ENCODE data around the gene SERPINB8.

Gene SERPINB8

GRCh38 chr18:64019922-64020756, 50.3 kb downstream of the SERPINB8 start:
- H3K36me3 ChIP-seq (ENCODE audit: control insufficient read depth, low read length), result no peaks in the 10 kb centered on the region
- no peaks in the 10 kb centered on the region for H3F3A ChIP-seq (ENCODE audit: control insufficient read depth, insufficient read depth)
- no peaks in the 10 kb centered on the region for H4K20me1 ChIP-seq (ENCODE audit: control insufficient read depth, insufficient read depth, low read depth, low read length)
- no peak overlapping the region for H3K4me3 ChIP-seq (ENCODE audit: low read length)
- H3K9me3 ChIP-seq (ENCODE audit: control insufficient read depth, insufficient read depth, low read length), result no peaks in the 10 kb centered on the region
- H3K4me2 ChIP-seq (ENCODE audit: low read length), result no peak overlapping the region
- H3K27me3 ChIP-seq (ENCODE audit: control insufficient read depth, low read length), result 0 out of 2 replicates have a peak, but pooled peaks cover 3% of the 10 kb centered on the region
- H3K4me1 ChIP-seq (ENCODE audit: control insufficient read depth, low read length), result no peaks in the 10 kb centered on the region
- no peaks in the 10 kb centered on the region for H3K9me2 ChIP-seq (replicated peaks; ENCODE audit: control insufficient read depth, low read length)
- TF ChIP-seq EZH2phosphoT487 (IDR thresholded peaks at IDR 0.05; ENCODE audit: borderline replicate concordance, low read length) (no peak), CTCF (IDR thresholded peaks at IDR 0.05; ENCODE audit: low read depth, low read length, poor library complexity, severe bottlenecking) (no peak)
- no peak overlapping the region for H3K27ac ChIP-seq (ENCODE audit: low read depth, low read length)
- no peaks in the 10 kb centered on the region for H3K79me2 ChIP-seq (ENCODE audit: control insufficient read depth, low read length)

DNA sequence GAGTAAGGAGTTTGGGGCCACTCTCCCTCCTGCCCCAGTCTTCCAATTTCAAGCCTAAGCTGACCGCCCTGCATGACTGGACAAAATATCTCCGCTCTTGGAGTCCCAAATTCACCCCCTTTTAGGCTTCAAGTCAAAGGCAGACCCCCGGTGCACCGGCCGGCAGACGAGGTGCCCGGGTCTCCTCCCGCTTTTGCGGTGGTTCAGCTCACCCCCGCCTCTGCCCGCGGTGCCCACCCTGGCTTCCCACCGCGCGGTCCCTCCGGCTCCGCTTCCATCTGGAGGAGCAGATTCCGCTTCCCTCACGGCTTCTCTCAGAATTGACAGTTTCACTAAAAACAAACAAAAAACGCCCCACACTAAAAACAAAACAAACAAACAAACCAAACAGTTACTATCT, 56.5 kb downstream of the SERPINB8 start:
- H4K20me1 ChIP-seq (ENCODE audit: control insufficient read depth, insufficient read depth, low read depth, low read length), result no peaks in the 10 kb centered on the region
- H3K4me1 ChIP-seq (ENCODE audit: control insufficient read depth, low read length), result no peaks in the 10 kb centered on the region
- H3K27ac ChIP-seq (ENCODE audit: low read depth, low read length), result no peak overlapping the region
- H3K4me3 ChIP-seq (ENCODE audit: low read length), result no peak overlapping the region
- TF ChIP-seq EZH2phosphoT487 (IDR thresholded peaks at IDR 0.05; ENCODE audit: borderline replicate concordance, low read length), result no peak
- no peak for TF ChIP-seq CTCF (IDR thresholded peaks at IDR 0.05; ENCODE audit: low read depth, low read length, poor library complexity, severe bottlenecking)
- H3F3A ChIP-seq (ENCODE audit: control insufficient read depth, insufficient read depth), result no peaks in the 10 kb centered on the region
- no peaks in the 10 kb centered on the region for H3K79me2 ChIP-seq (ENCODE audit: control insufficient read depth, low read length)
- no peaks in the 10 kb centered on the region for H3K9me3 ChIP-seq (ENCODE audit: control insufficient read depth, insufficient read depth, low read length)
- no peaks in the 10 kb centered on the region for H3K36me3 ChIP-seq (ENCODE audit: control insufficient read depth, low read length)
- no peak overlapping the region for H3K4me2 ChIP-seq (ENCODE audit: low read length)
- no peaks in the 10 kb centered on the region for H3K9me2 ChIP-seq (replicated peaks; ENCODE audit: control insufficient read depth, low read length)
- no peaks in the 10 kb centered on the region for H3K27me3 ChIP-seq (ENCODE audit: control insufficient read depth, low read length)

GRCh38 chr18:64027931-64028695, 58.2 kb downstream of the SERPINB8 start:
- no peaks in the 10 kb centered on the region for H3K4me1 ChIP-seq (ENCODE audit: control insufficient read depth, low read length)
- H3K79me2 ChIP-seq (ENCODE audit: control insufficient read depth, low read length), result no peaks in the 10 kb centered on the region
- TF ChIP-seq CTCF (IDR thresholded peaks at IDR 0.05; ENCODE audit: low read depth, low read length, poor library complexity, severe bottlenecking), result no peak
- TF ChIP-seq EZH2phosphoT487 (IDR thresholded peaks at IDR 0.05; ENCODE audit: borderline replicate concordance, low read length), result no peak
- H3F3A ChIP-seq (ENCODE audit: control insufficient read depth, insufficient read depth), result no peaks in the 10 kb centered on the region
- H3K36me3 ChIP-seq (ENCODE audit: control insufficient read depth, low read length), result no peaks in the 10 kb centered on the region
- no peaks in the 10 kb centered on the region for H3K9me3 ChIP-seq (ENCODE audit: control insufficient read depth, insufficient read depth, low read length)
- H3K4me2 ChIP-seq (ENCODE audit: low read length), result no peak overlapping the region
- H3K27me3 ChIP-seq (ENCODE audit: control insufficient read depth, low read length), result no peaks in the 10 kb centered on the region
- H3K9me2 ChIP-seq (replicated peaks; ENCODE audit: control insufficient read depth, low read length), result no peaks in the 10 kb centered on the region
- no peak overlapping the region for H3K27ac ChIP-seq (ENCODE audit: low read depth, low read length)
- no peaks in the 10 kb centered on the region for H4K20me1 ChIP-seq (ENCODE audit: control insufficient read depth, insufficient read depth, low read depth, low read length)
- H3K4me3 ChIP-seq (ENCODE audit: low read length), result no peak overlapping the region

Data from DOHH2 (cell line).